DOHH2 (cell line): ENCODE results near the gene UBASH3B.
"Not testable (repeated sequence)": the region's sequence is repeated elsewhere in the genome, so short reads cannot be mapped to it uniquely, and the experiment has no call there.

ENCODE experiments used
- H3F3A ChIP-seq: fragments of 200-600 bp; sonication (generic), shearing (Covaris generic); 2 replicates; pipeline ENCODE4 v1.6.0; 2016; ENCODE audit warnings: antibody characterized with exemption, mild to moderate bottlenecking; ENCODE audit not compliant: control insufficient read depth, insufficient read depth
- H3K27ac ChIP-seq: fragments of 200-600 bp; sonication (generic); 2 replicates; pipeline ENCODE4 v1.5.1; 2014; ENCODE audit warnings: low read depth, mild to moderate bottlenecking, low read length, moderate library complexity
- H3K27me3 ChIP-seq: fragments of 200-600 bp; sonication (generic); 2 replicates; pipeline ENCODE4 v1.6.1; 2014; ENCODE audit warnings: mild to moderate bottlenecking, low read length, mixed read lengths; ENCODE audit not compliant: control insufficient read depth
- H3K36me3 ChIP-seq: fragments of 200-600 bp; sonication (generic); 2 replicates; pipeline ENCODE4 v1.6.1; 2014; ENCODE audit warnings: mild to moderate bottlenecking, low read length, moderate library complexity, mixed read lengths; ENCODE audit not compliant: control insufficient read depth
- H3K4me1 ChIP-seq: fragments of 200-600 bp; sonication (generic); 2 replicates; pipeline ENCODE4 v1.6.1; 2014; ENCODE audit warnings: mild to moderate bottlenecking, low read length, mixed read lengths; ENCODE audit not compliant: control insufficient read depth
- H3K4me2 ChIP-seq: fragments of 200-600 bp; sonication (generic); 2 replicates; pipeline ENCODE4 v1.6.0; 2014; ENCODE audit warnings: mild to moderate bottlenecking, low read length, moderate library complexity
- H3K4me3 ChIP-seq: fragments of 200-600 bp; sonication (generic); 2 replicates; pipeline ENCODE4 v1.5.1; 2014; ENCODE audit warnings: mild to moderate bottlenecking, low read length, mixed read lengths
- H3K79me2 ChIP-seq: fragments of 200-600 bp; sonication (generic); 2 replicates; pipeline ENCODE4 v1.6.1; 2014; ENCODE audit warnings: mild to moderate bottlenecking, low read length, mixed read lengths; ENCODE audit not compliant: control insufficient read depth
- H3K9me2 ChIP-seq: fragments of 200-600 bp; sonication (generic); replicated peaks from 2 replicates; pipeline ENCODE4 v1.6.1; 2014; ENCODE audit warnings: mild to moderate bottlenecking, low read length, mixed read lengths; ENCODE audit not compliant: control insufficient read depth
- H3K9me3 ChIP-seq: fragments of 200-600 bp; sonication (generic); 2 replicates; pipeline ENCODE4 v1.6.1; 2014; ENCODE audit warnings: antibody characterized with exemption, low read length, mixed read lengths; ENCODE audit not compliant: control insufficient read depth, insufficient read depth
- H4K20me1 ChIP-seq: fragments of 200-600 bp; sonication (generic); 2 replicates; pipeline ENCODE4 v1.6.0; 2014; ENCODE audit warnings: low read depth, mild to moderate bottlenecking, antibody characterized with exemption, low read length, moderate library complexity; ENCODE audit not compliant: control insufficient read depth, insufficient read depth
- EZH2phosphoT487 ChIP-seq: fragments of 200-600 bp; sonication (generic); IDR thresholded peaks from 2 replicates; pipeline ENCODE4 v1.6.1; 2017; ENCODE audit warnings: borderline replicate concordance, mild to moderate bottlenecking, antibody characterized with exemption, low read length, moderate library complexity, mixed read lengths
- TF ChIP-seq, protein P1 (sequence below): fragments of 200-600 bp; sonication (generic); IDR thresholded peaks from one replicate; pipeline ENCODE4 v1.5.1; 2014; ENCODE audit warnings: antibody characterized with exemption, mild to moderate bottlenecking, low read depth, low read length; ENCODE audit not compliant: poor library complexity, severe bottlenecking

UBASH3B gene

DNA sequence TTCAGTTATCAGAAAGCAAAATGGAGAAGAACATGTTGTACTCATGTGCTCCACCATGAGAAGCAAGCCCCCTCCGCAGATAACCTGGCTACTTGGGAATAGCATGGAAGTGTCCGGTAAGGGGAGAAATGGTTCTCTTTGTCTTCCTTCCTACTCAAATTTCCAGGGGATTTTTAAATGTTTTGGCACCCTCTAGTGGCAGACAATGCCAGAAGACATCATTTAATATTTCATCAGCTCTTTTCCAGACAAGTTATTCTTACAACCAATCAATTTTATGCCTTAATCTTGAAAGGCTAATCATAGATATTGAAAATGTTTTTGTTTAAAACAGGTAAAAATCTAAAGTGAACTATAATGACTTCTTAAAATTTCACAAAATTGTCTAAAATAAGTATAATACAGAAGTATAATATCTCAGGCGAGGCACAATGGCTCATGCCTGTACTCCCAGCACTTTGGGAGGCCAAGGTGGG, 198.5 kb downstream of the UBASH3B start:
- H3K79me2 ChIP-seq, result no peaks in the 10 kb centered on the region
- no peak overlapping the region for H3K4me3 ChIP-seq
- no peak overlapping the region for H3K27ac ChIP-seq
- peaks cover 15% of the 10 kb centered on the region; the same call in 1 of the 2 replicates for H3K27me3 ChIP-seq
- H3K9me2 ChIP-seq, result no peaks in the 10 kb centered on the region
- H3K9me3 ChIP-seq, result no peaks in the 10 kb centered on the region
- no peak overlapping the region for H3K4me2 ChIP-seq
- TF ChIP-seq EZH2phosphoT487, result no peak
- TF ChIP-seq, protein P1, sequence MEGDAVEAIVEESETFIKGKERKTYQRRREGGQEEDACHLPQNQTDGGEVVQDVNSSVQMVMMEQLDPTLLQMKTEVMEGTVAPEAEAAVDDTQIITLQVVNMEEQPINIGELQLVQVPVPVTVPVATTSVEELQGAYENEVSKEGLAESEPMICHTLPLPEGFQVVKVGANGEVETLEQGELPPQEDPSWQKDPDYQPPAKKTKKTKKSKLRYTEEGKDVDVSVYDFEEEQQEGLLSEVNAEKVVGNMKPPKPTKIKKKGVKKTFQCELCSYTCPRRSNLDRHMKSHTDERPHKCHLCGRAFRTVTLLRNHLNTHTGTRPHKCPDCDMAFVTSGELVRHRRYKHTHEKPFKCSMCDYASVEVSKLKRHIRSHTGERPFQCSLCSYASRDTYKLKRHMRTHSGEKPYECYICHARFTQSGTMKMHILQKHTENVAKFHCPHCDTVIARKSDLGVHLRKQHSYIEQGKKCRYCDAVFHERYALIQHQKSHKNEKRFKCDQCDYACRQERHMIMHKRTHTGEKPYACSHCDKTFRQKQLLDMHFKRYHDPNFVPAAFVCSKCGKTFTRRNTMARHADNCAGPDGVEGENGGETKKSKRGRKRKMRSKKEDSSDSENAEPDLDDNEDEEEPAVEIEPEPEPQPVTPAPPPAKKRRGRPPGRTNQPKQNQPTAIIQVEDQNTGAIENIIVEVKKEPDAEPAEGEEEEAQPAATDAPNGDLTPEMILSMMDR, result peak; percentile 70
- no peaks in the 10 kb centered on the region for H3F3A ChIP-seq
- H3K36me3 ChIP-seq, result no peaks in the 10 kb centered on the region
- H3K4me1 ChIP-seq, result peaks cover 6% of the 10 kb centered on the region
- no peaks in the 10 kb centered on the region for H4K20me1 ChIP-seq

DNA sequence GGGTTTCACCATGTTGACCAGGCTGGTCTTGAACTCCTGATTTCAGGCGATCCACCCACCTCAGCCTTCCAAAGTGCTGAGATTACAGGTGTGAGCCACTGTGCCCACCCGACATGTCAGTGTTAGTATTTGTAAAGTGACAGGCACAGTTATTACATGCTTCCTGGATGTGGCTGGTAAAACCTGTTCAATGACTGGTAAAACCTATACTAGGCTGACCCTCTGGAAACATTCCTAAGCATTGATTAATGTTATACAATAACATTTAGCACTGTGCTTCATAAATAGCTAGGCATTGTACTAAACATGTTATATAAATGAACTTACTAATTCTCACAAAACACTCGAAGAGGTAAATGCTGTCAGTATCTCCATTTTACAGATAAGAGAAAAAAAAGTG, 206.1 kb downstream of the UBASH3B start:
- H4K20me1 ChIP-seq, result no peaks in the 10 kb centered on the region
- no peaks in the 10 kb centered on the region for H3K9me3 ChIP-seq
- peaks cover 25% of the 10 kb centered on the region for H3K27me3 ChIP-seq
- no peak overlapping the region for H3K27ac ChIP-seq
- no peaks in the 10 kb centered on the region for H3K79me2 ChIP-seq
- H3K4me2 ChIP-seq, result no peak overlapping the region
- no peaks in the 10 kb centered on the region for H3F3A ChIP-seq
- H3K9me2 ChIP-seq, result no peaks in the 10 kb centered on the region
- no peaks in the 10 kb centered on the region for H3K36me3 ChIP-seq
- no peak for TF ChIP-seq EZH2phosphoT487
- TF ChIP-seq, protein P1, result no peak
- H3K4me1 ChIP-seq, result no peaks in the 10 kb centered on the region
- no peak overlapping the region for H3K4me3 ChIP-seq

DNA sequence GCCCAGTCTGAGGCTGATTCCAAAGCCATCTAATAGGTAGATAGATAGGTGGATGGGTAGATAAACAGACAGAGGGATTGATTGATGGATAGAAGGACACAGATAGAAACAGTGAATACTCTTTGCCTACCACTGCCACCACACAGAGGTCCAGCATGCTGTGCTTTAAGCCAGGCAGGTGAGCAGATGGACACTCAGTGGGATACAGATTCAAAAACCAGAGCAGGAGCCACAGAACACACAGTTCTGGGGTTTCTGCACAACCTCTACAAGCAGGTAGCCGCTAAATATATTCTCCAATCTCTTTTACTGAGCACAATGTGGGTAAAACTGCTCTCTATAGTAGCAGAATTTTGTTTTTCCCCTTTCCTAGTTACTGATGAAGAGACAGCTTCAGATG, 206.6 kb downstream of the UBASH3B start:
- Histone ChIP-seq H3K36me3 (no peaks in the 10 kb centered on the region), H3K4me3 (no peak overlapping the region), H3K4me2 (no peak overlapping the region), H3K27me3 (peaks cover 25% of the 10 kb centered on the region), H3K27ac (no peak overlapping the region), H3F3A (no peaks in the 10 kb centered on the region), H3K4me1 (no peaks in the 10 kb centered on the region), H3K79me2 (no peaks in the 10 kb centered on the region), H3K9me2 (no peaks in the 10 kb centered on the region), H3K9me3 (no peaks in the 10 kb centered on the region), H4K20me1 (no peaks in the 10 kb centered on the region)
- TF ChIP-seq, protein P1, result no peak
- TF ChIP-seq EZH2phosphoT487, result no peak

DNA sequence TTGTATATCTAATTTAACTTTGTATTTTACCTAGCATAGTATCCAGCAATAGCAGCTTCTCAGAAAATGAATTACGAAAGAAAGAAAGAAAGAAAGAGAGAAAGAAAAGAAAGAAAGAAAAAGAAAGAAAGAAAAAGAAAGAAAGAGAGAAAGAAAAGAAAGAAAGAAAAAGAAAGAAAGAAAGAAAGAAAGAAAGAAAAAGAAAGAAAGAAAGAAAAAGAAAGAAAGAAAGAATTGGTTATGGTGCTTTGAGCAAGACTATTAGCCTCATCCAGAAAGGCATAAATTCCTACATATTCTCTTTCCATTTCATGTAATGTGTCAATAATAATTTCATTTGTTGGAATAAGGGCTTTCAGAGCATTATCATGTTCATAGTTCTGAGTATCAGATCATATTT, 207.6 kb downstream of the UBASH3B start:
- not testable (repeated sequence) for H3K9me2 ChIP-seq, H4K20me1 ChIP-seq, H3K4me3 ChIP-seq, H3K36me3 ChIP-seq, H3K4me1 ChIP-seq, H3K9me3 ChIP-seq, H3K27ac ChIP-seq, H3F3A ChIP-seq, H3K4me2 ChIP-seq, H3K79me2 ChIP-seq
- peaks cover 30% of the 10 kb centered on the region for H3K27me3 ChIP-seq
